Measurements from ENCODE around the gene ZNF654. TPM values are rescaled to one million over a fixed set of nuclear protein-coding genes. Genes with fewer than 3 reads are reported as not detected.

ZNF654 gene
- total RNA-seq, 1 experiment from 2014 or later = 25.0 TPM

GRCh38 chr3:88076712-88077111, 17.7 kb downstream of the ZNF654 start:
- H3K27ac ChIP-seq (ENCODE audit: low read depth, low read length, poor library complexity, severe bottlenecking) = no peak overlapping the region
- TF ChIP-seq, protein P1, sequence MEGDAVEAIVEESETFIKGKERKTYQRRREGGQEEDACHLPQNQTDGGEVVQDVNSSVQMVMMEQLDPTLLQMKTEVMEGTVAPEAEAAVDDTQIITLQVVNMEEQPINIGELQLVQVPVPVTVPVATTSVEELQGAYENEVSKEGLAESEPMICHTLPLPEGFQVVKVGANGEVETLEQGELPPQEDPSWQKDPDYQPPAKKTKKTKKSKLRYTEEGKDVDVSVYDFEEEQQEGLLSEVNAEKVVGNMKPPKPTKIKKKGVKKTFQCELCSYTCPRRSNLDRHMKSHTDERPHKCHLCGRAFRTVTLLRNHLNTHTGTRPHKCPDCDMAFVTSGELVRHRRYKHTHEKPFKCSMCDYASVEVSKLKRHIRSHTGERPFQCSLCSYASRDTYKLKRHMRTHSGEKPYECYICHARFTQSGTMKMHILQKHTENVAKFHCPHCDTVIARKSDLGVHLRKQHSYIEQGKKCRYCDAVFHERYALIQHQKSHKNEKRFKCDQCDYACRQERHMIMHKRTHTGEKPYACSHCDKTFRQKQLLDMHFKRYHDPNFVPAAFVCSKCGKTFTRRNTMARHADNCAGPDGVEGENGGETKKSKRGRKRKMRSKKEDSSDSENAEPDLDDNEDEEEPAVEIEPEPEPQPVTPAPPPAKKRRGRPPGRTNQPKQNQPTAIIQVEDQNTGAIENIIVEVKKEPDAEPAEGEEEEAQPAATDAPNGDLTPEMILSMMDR (conservative IDR thresholded peaks at IDR 0.05; ENCODE audit: low read depth, low read length) = no peak
- no peak for TF ChIP-seq EZH2 (IDR thresholded peaks at IDR 0.05; ENCODE audit: borderline replicate concordance, low read depth, low read length, poor library complexity, severe bottlenecking)
- no peaks in the 10 kb centered on the region for H3K27me3 ChIP-seq (replicated peaks; ENCODE audit: insufficient read depth, low read depth, low read length, poor library complexity)
- peaks cover 18% of the 10 kb centered on the region for H3K9me3 ChIP-seq (ENCODE audit: low read depth, low read length, poor library complexity, severe bottlenecking)
- POLR2A ChIA-PET (ENCODE audit: low non-redundant PET) = no interaction called here
- no peaks in the 10 kb centered on the region for H3K4me1 ChIP-seq (ENCODE audit: insufficient read depth, low read length, poor library complexity, severe bottlenecking)
- CTCF ChIA-PET = no interaction called here
- H3K36me3 ChIP-seq (ENCODE audit: insufficient read depth, low read length, poor library complexity, severe bottlenecking) = peaks cover 12% of the 10 kb centered on the region
- no TSS peak for BruUV-seq (replicated peaks)
- H3K4me3 ChIP-seq (ENCODE audit: low read depth, low read length, poor library complexity, severe bottlenecking) = no peak overlapping the region
- DNase-seq (ENCODE audit: low spot score) = no peak
- intact Hi-C loops (cut with micrococcal nuclease; ENCODE audit: unreplicated experiment) = no loop called here

DNA sequence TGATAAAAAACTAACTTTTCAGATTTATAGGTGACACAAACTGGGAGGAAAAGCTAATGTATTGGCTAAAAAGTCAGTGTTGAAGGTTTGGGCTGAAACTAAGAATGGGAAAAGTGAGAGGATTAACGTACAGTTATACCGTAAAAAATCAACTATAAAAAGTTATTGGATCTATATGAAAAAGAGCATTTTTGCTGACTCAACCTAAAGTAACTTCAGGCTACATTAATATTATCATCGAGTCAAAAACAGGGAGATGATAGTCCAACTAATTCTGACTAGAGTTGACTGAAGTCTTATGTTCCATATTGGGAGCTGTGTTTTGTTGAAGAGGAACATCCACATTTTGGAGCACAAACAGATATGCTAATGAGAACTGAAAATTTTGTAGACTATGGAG, 19.9 kb downstream of the ZNF654 start:
- no peak overlapping the region for H3K4me3 ChIP-seq (ENCODE audit: low read depth, low read length, poor library complexity, severe bottlenecking)
- DNase-seq (ENCODE audit: low spot score) = no peak
- no TSS peak for BruUV-seq (replicated peaks)
- ChIA-PET CTCF (no interaction called here), POLR2A (ENCODE audit: low non-redundant PET) (no interaction called here)
- peaks cover 6% of the 10 kb centered on the region for H3K9me3 ChIP-seq (ENCODE audit: low read depth, low read length, poor library complexity, severe bottlenecking)
- H3K27me3 ChIP-seq (replicated peaks; ENCODE audit: insufficient read depth, low read depth, low read length, poor library complexity) = no peaks in the 10 kb centered on the region
- H3K4me1 ChIP-seq (ENCODE audit: insufficient read depth, low read length, poor library complexity, severe bottlenecking) = no peaks in the 10 kb centered on the region
- TF ChIP-seq, protein P1 (conservative IDR thresholded peaks at IDR 0.05; ENCODE audit: low read depth, low read length) = no peak
- TF ChIP-seq EZH2 (IDR thresholded peaks at IDR 0.05; ENCODE audit: borderline replicate concordance, low read depth, low read length, poor library complexity, severe bottlenecking) = no peak
- H3K27ac ChIP-seq (ENCODE audit: low read depth, low read length, poor library complexity, severe bottlenecking) = no peak overlapping the region
- H3K36me3 ChIP-seq (ENCODE audit: insufficient read depth, low read length, poor library complexity, severe bottlenecking) = peaks cover 11% of the 10 kb centered on the region
- intact Hi-C loops (cut with micrococcal nuclease; ENCODE audit: unreplicated experiment) = no loop called here

- no peak overlapping the region for H3K27ac ChIP-seq (ENCODE audit: low read depth, low read length, poor library complexity, severe bottlenecking)
- H3K4me3 ChIP-seq (ENCODE audit: low read depth, low read length, poor library complexity, severe bottlenecking) = no peak overlapping the region
- no peaks in the 10 kb centered on the region for H3K27me3 ChIP-seq (replicated peaks; ENCODE audit: insufficient read depth, low read depth, low read length, poor library complexity)
- BruUV-seq (replicated peaks) = no TSS peak
- TF ChIP-seq, protein P1 (conservative IDR thresholded peaks at IDR 0.05; ENCODE audit: low read depth, low read length) = no peak
- TF ChIP-seq EZH2 (IDR thresholded peaks at IDR 0.05; ENCODE audit: borderline replicate concordance, low read depth, low read length, poor library complexity, severe bottlenecking) = no peak
- no peaks in the 10 kb centered on the region for H3K4me1 ChIP-seq (ENCODE audit: insufficient read depth, low read length, poor library complexity, severe bottlenecking)
- H3K36me3 ChIP-seq (ENCODE audit: insufficient read depth, low read length, poor library complexity, severe bottlenecking) = peaks cover 24% of the 10 kb centered on the region
- no peak for DNase-seq (ENCODE audit: low spot score)
- ChIA-PET CTCF (no interaction called here), POLR2A (ENCODE audit: low non-redundant PET) (no interaction called here)
- intact Hi-C loops (cut with micrococcal nuclease; ENCODE audit: unreplicated experiment) = no loop called here
- peaks cover 6% of the 10 kb centered on the region for H3K9me3 ChIP-seq (ENCODE audit: low read depth, low read length, poor library complexity, severe bottlenecking)
These were observed 23.8 kb downstream of the ZNF654 start for GRCh38 chr3:88082854-88083253.

Measured in A673 (cell line).